H1 (cell line): Measurements from ENCODE around the gene PRKCD. TPM values are rescaled to one million over a fixed set of nuclear protein-coding genes. Genes with fewer than 3 reads are reported as not detected.

ENCODE experiments used
- CBX5 ChIP-seq: fragments of 300-800, 300-1000 bp; sonication (generic); IDR thresholded peaks from 2 replicates; pipeline ENCODE4 v1.7.1; 2016; ENCODE audit warnings: antibody characterized with exemption, low read length, low read depth
- CBX8 ChIP-seq: fragments of 300-800, 300-1000 bp; sonication (generic); IDR thresholded peaks from 2 replicates; pipeline ENCODE4 v1.7.1; 2016; ENCODE audit warnings: low read depth, low read length, borderline replicate concordance
- CEBPB ChIP-seq: IDR thresholded peaks from 2 replicates; pipeline ENCODE4 v1.6.1; 2012; ENCODE audit warnings: low read depth, low read length
- EGR1 ChIP-seq: IDR thresholded peaks from 2 replicates; pipeline ENCODE4 v1.6.1; 2011; ENCODE audit warnings: low read depth, low read length, borderline replicate concordance
- KDM1A ChIP-seq: fragments of 200-600, 300-600 bp; sonication (generic); IDR thresholded peaks from 2 replicates; pipeline ENCODE4 v1.7.1; 2016; ENCODE audit warnings: mild to moderate bottlenecking, low read length, borderline replicate concordance
- MAFK ChIP-seq: IDR thresholded peaks from 2 replicates; pipeline ENCODE4 v1.6.1; 2012; ENCODE audit warnings: low read depth, mild to moderate bottlenecking, improper control_type of control experiment, low read length
- POLR2A ChIP-seq, 2 experiments: IDR thresholded peaks; 1 replicate in 1 of 2; 2 replicates in 1 of 2; pipeline ENCODE4 v1.6.1; 2011; ENCODE audit warnings: low read depth in 2 of 2, low read length in 2 of 2, mild to moderate bottlenecking in 2 of 2; ENCODE audit errors: control extremely low read depth in 1 of 2
- RAD21 ChIP-seq, 2 experiments: IDR thresholded peaks in 1 of 2; conservative IDR thresholded peaks in 1 of 2; 2 replicates each; pipeline ENCODE4 v1.6.1; 2011; ENCODE audit warnings: low read depth in 2 of 2, low read length in 2 of 2, improper control_type of control experiment in 1 of 2, inconsistent platforms in 1 of 2, mild to moderate bottlenecking in 1 of 2, moderate library complexity in 1 of 2
- SP2 ChIP-seq: IDR thresholded peaks from 2 replicates; pipeline ENCODE4 v1.6.1; 2012; ENCODE audit warnings: mild to moderate bottlenecking, low read length, inconsistent platforms
- SP4 ChIP-seq: IDR thresholded peaks from 2 replicates; pipeline ENCODE4 v1.6.1; 2012; ENCODE audit warnings: low read length, inconsistent platforms
- TAF7 ChIP-seq: optimal IDR thresholded peaks from 2 replicates; pipeline ENCODE3; 2011; ENCODE audit warnings: low read depth, mild to moderate bottlenecking, inconsistent platforms, low read length, moderate library complexity, borderline replicate concordance
- YY1 ChIP-seq: IDR thresholded peaks from 2 replicates; pipeline ENCODE4 v1.6.1; 2011; ENCODE audit warnings: low read depth, mild to moderate bottlenecking, low read length
- polyA plus RNA-seq, 7 experiments: library from polyadenylated mRNA; depleted of rRNA in 3 of 7; stranded (reverse) in 5 of 7; unstranded in 2 of 7; fragments of >200 nt in 5 of 7; fragments of 200-250 nt in 2 of 7; gene quantifications; 1 replicate in 5 of 7; 2 replicates in 1 of 7; 4 replicates in 1 of 7; pipeline versions ENCODE4 v1.2.1 to v1.2.3, GENCODE V29; 2011 to 2013; ENCODE audit warnings: missing spikeins in 2 of 7, mixed read lengths in 2 of 7
- total RNA-seq: library from RNA; stranded (reverse); fragmentation: NEBNext Ultra II Directional; extraction: Animal tissue kit (Norgen Biotek cat#: 25700); gene quantifications from 2 replicates; pipeline ENCODE4 v1.2.1, GENCODE V29; 2021
- TF ChIP-seq, protein P1 (sequence below): IDR thresholded peaks from 2 replicates; pipeline ENCODE4 v1.6.1; 2011; ENCODE audit warnings: low read length, improper control_type of control experiment

The PRKCD gene
- total and polyA plus RNA-seq, 2 of the 8 experiments (the other 6 are each of a cell fraction or from before 2014, with no cell fraction given), result 22.6 to 23.9 TPM

DNA sequence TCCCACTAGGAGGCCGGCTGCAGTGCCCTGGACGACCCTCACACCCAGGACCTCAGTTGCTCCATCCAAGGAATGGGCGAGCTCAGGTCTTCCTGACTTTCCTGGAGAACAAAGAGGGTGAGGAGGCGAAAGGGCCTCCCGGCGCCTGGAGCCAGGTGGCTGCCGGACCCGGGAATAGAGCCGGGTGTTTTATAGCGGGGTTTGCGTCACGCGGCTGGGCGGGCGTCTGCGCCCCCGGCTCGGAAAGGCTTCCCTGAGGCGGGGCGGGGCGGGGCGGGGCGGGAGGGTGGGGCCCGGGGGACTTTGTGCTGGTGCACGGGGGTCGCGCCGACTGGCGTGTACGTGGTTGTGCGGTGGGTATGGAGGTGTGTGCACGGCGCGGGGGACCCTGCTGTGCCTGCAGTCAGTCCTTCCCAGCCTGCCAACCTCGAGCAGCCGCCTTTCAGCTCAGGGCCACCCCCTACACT lies 4.6 kb upstream of the PRKCD start (continued):
- no peak for TF ChIP-seq EGR1
- TF ChIP-seq CBX5, result no peak
- no peak for TF ChIP-seq YY1
- TF ChIP-seq SP2, result no peak
- TF ChIP-seq, protein P1, sequence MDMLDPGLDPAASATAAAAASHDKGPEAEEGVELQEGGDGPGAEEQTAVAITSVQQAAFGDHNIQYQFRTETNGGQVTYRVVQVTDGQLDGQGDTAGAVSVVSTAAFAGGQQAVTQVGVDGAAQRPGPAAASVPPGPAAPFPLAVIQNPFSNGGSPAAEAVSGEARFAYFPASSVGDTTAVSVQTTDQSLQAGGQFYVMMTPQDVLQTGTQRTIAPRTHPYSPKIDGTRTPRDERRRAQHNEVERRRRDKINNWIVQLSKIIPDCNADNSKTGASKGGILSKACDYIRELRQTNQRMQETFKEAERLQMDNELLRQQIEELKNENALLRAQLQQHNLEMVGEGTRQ, result no peak
- TF ChIP-seq MAFK, result no peak
- TF ChIP-seq CBX8, result no peak
- TF ChIP-seq KDM1A, result peak; percentile 85
- no peak for TF ChIP-seq RAD21 (IDR thresholded peaks at IDR 0.05 in 1 of 2, conservative IDR thresholded peaks at IDR 0.05 in 1 of 2; ENCODE audit: low read depth in 2 of 2, low read length in 2 of 2)
- no peak for TF ChIP-seq CEBPB
- TF ChIP-seq TAF7, result no peak
- peak in 1 of 2 experiments; percentile 70; a peak in 2 of 3 replicates for TF ChIP-seq POLR2A (IDR thresholded peaks at IDR 0.05; ENCODE audit: control extremely low read depth in 1 of 2, low read depth in 2 of 2, low read length in 2 of 2)
- TF ChIP-seq SP4, result no peak
- TF ChIP-seq, all 59 proteins: peak for 7
